Frontal cortex (tissue), 4 donors: Measurements from ENCODE around the gene CSNK1G3. TPM values are rescaled to one million over a fixed set of nuclear protein-coding genes. Genes with fewer than 3 reads are reported as not detected.
"Not testable (repeated sequence)": the region's sequence is repeated elsewhere in the genome, so short reads cannot be mapped to it uniquely, and the experiment has no call there.

Experiments
- DNase-seq, 2 donors: peaks; one replicate each; pipeline ENCODE4 v3.0.0; 2012; ENCODE audit warnings: low spot score in 2 of 2
- FAIRE-seq: peaks from 2 replicates; lab custom pipeline; 2012; peaks lifted over from hg19 to GRCh38; lab: Jason Lieb, UNC
- total RNA-seq: library from RNA; depleted of rRNA; stranded (reverse); fragments of >200 nt; gene quantifications from one replicate; pipeline ENCODE4 v1.2.3, GENCODE V29; 2014
- donor health status: control.
- donor health status: control.
- donor health status: control.

CSNK1G3 gene
- total RNA-seq, 1 donor from 2014 or later: 230 TPM

GRCh38 chr5:123617561-123617960 lies 105.6 kb downstream of the CSNK1G3 start:
- DNase-seq (no peak), FAIRE-seq (no peak)

- DNase-seq (no peak), FAIRE-seq (no peak)
Observed at GRCh38 chr5:123626051-123626450, 114.1 kb downstream of the CSNK1G3 start.

GRCh38 chr5:123628860-123629544 lies 117.0 kb downstream of the CSNK1G3 start:
- FAIRE-seq (no peak), DNase-seq (no peak)

GRCh38 chr5:123636006-123636405 lies 124.0 kb downstream of the CSNK1G3 start:
- FAIRE-seq (no peak), DNase-seq (no peak)

- DNase-seq, FAIRE-seq: not testable (repeated sequence)
Observed at GRCh38 chr5:123637028-123637427, 125.1 kb downstream of the CSNK1G3 start.

- DNase-seq (no peak), FAIRE-seq (no peak)
Observed at GRCh38 chr5:123639244-123639643, 127.3 kb downstream of the CSNK1G3 start.

GRCh38 chr5:123645024-123645603 lies 133.1 kb downstream of the CSNK1G3 start:
- FAIRE-seq (no peak), DNase-seq (no peak)

GRCh38 chr5:123647066-123647465 lies 135.1 kb downstream of the CSNK1G3 start:
- FAIRE-seq (no peak), DNase-seq (no peak)

- DNase-seq (no peak), FAIRE-seq (no peak)
Observed at GRCh38 chr5:123651234-123651633, 139.3 kb downstream of the CSNK1G3 start.

- FAIRE-seq: no peak
- DNase-seq: no peak
Observed at GRCh38 chr5:123659011-123659410, 147.0 kb downstream of the CSNK1G3 start.

- no peak for DNase-seq
- FAIRE-seq: no peak
Observed at GRCh38 chr5:123659495-123659894, 147.5 kb downstream of the CSNK1G3 start.

GRCh38 chr5:123664961-123665360 lies 153.0 kb downstream of the CSNK1G3 start:
- DNase-seq: no peak
- FAIRE-seq: peak; percentile 64

- DNase-seq: no peak
- no peak for FAIRE-seq
Observed at GRCh38 chr5:123665822-123666371, 153.9 kb downstream of the CSNK1G3 start.

Other genes starting within 250 kb of the CSNK1G3 start
- gene CEP120, start 88.8 kb upstream of the CSNK1G3 start, total RNA-seq: 52.6 TPM